PC-3 (cell line): Measurements from ENCODE around the gene TOP3A. TPM values are rescaled to one million over a fixed set of nuclear protein-coding genes. Genes with fewer than 3 reads are reported as not detected.

Experiments used
- ATAC-seq: fragments of 200-7000 bp; cut with Tn5 transposase; 2 replicates; pipeline ENCODE4 v1.9.1; 2020; ENCODE audit warnings: mild to moderate bottlenecking, moderate library complexity
- BruUV-seq: library from RNA; stranded (reverse); fragments of 400-500 nt; replicated peaks from 2 replicates; lab custom pipeline; 2021; lab: Mats Ljungman, UMichigan
- CTCF ChIA-PET: fragments of 300-600 bp; sonication (Branson Sonifier 250); formaldehyde crosslinking; loops from one replicate; lab custom pipeline; 2022; ENCODE audit warnings: antibody characterized with exemption; lab: Charles Lee
- POLR2A ChIA-PET: fragments of 300-600 bp; sonication (Branson Sonifier 250); formaldehyde crosslinking; loops from one replicate; lab custom pipeline; 2022; ENCODE audit warnings: antibody characterized with exemption; ENCODE audit not compliant: unreplicated experiment; lab: Charles Lee
- DNase-seq: peaks from one replicate; pipeline ENCODE4 v3.0.0-alpha.2; 2015
- H2AFZ ChIP-seq: fragments of 300-600 bp; sonication (generic); 2 replicates; pipeline ENCODE4 v1.6.0; 2016; ENCODE audit warnings: antibody characterized with exemption, low read length
- H3F3A ChIP-seq: fragments of 300-600 bp; sonication (generic); one replicate; pipeline ENCODE4 v1.6.0; 2017; ENCODE audit warnings: antibody characterized with exemption, low read length, control low read depth, mild to moderate bottlenecking; ENCODE audit not compliant: unreplicated experiment
- H3K27ac ChIP-seq: fragments of 300-600 bp; sonication (generic); 2 replicates; pipeline ENCODE4 v1.5.1; 2016; ENCODE audit warnings: mild to moderate bottlenecking, low read length
- H3K27me3 ChIP-seq: fragments of 300-600 bp; sonication (generic); 2 replicates; pipeline ENCODE4 v1.6.1; 2016; ENCODE audit warnings: low read length, mixed read lengths
- H3K36me3 ChIP-seq: fragments of 300-600 bp; sonication (generic); 2 replicates; pipeline ENCODE4 v1.6.1; 2016; ENCODE audit warnings: low read depth, mixed run types, low read length, mixed read lengths
- H3K4me1 ChIP-seq: fragments of 300-600 bp; sonication (generic); 2 replicates; pipeline ENCODE4 v1.5.1; 2016; ENCODE audit warnings: low read length; ENCODE audit not compliant: insufficient read depth
- H3K4me2 ChIP-seq: fragments of 300-600 bp; sonication (generic); 2 replicates; pipeline ENCODE4 v1.6.0; 2016; ENCODE audit warnings: low read length
- H3K4me3 ChIP-seq: fragments of 300-600 bp; sonication (generic); 2 replicates; pipeline ENCODE4 v1.5.1; 2016; ENCODE audit warnings: mild to moderate bottlenecking, low read length, mixed read lengths
- H3K79me2 ChIP-seq: fragments of 300-600 bp; sonication (generic); 2 replicates; pipeline ENCODE4 v1.6.1; 2017; ENCODE audit warnings: low read length, mixed read lengths
- H3K9ac ChIP-seq: fragments of 300-600 bp; sonication (generic); 2 replicates; pipeline ENCODE4 v1.6.0; 2016; ENCODE audit warnings: mild to moderate bottlenecking, low read length
- H3K9me2 ChIP-seq: fragments of 300-600 bp; sonication (generic); replicated peaks from 2 replicates; pipeline ENCODE4 v1.6.1; 2016; ENCODE audit warnings: mixed run types, low read length, mixed read lengths
- H3K9me3 ChIP-seq: fragments of 300-600 bp; sonication (generic); 2 replicates; pipeline ENCODE4 v1.6.1; 2016; ENCODE audit warnings: low read length, mixed read lengths
- H4K20me1 ChIP-seq: fragments of 300-600 bp; sonication (generic); 2 replicates; pipeline ENCODE4 v1.6.1; 2016; ENCODE audit warnings: low read length, mixed read lengths
- EZH2 ChIP-seq: fragments of 300-600 bp; sonication (generic); IDR thresholded peaks from one replicate; pipeline ENCODE4 v1.6.1; 2017; ENCODE audit warnings: antibody characterized with exemption, mild to moderate bottlenecking, low read length; ENCODE audit not compliant: unreplicated experiment
- EZH2phosphoT487 ChIP-seq: fragments of 300-600 bp; sonication (generic); IDR thresholded peaks from 2 replicates; pipeline ENCODE4 v1.6.1; 2018; ENCODE audit warnings: mild to moderate bottlenecking, antibody characterized with exemption, low read length, borderline replicate concordance
- intact Hi-C: fragments of 100-400 bp; cut with micrococcal nuclease; formaldehyde crosslinking; loops from 2 replicates; pipeline ENCODE4 v1.9.0; 2023
- total RNA-seq: library from RNA; depleted of rRNA; stranded (reverse); fragments of >200 nt; gene quantifications from 2 replicates; pipeline ENCODE4 v1.2.3, GENCODE V29; 2014
- TF ChIP-seq, protein P1 (sequence below): fragments of 300-600 bp; sonication (generic); conservative IDR thresholded peaks from 2 replicates; pipeline ENCODE4 v1.5.1; 2017; ENCODE audit warnings: antibody characterized with exemption, low read depth, mild to moderate bottlenecking, low read length

TOP3A gene
- total RNA-seq, 1 experiment from 2014 or later, result 46.8 TPM

DNA sequence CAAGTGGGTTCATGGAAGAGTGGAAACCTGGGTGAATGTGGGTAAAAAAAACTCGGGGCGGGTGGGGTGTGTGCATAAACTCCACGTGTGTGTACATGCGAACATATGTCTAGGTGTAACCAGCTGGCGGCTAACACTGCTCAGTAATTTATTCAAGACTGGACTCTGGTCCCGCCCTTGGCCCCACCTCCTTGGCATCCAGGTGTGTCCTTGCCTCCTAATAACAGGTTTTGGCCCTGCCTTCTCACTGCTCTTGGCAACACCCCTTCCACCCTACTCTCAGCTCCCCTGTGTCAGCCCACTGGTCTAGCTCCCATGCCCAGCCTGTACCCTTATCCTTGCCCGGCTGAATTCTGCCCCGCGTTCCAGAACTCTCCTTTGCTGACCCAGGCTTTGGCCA lies 64.5 kb downstream of the TOP3A start:
- Histone ChIP-seq H3K4me3 (no peak overlapping the region), H3K9ac (no peak overlapping the region), H3K27me3 (no peaks in the 10 kb centered on the region), H3F3A (no peaks in the 10 kb centered on the region), H3K36me3 (peaks cover 76% of the 10 kb centered on the region), H3K4me2 (no peak overlapping the region), H3K9me3 (no peaks in the 10 kb centered on the region), H2AFZ (no peak overlapping the region), H3K27ac (no peak overlapping the region), H3K9me2 (no peaks in the 10 kb centered on the region), H3K79me2 (peaks cover 9% of the 10 kb centered on the region; the same call in 1 of the 2 replicates), H3K4me1 (no peaks in the 10 kb centered on the region), H4K20me1 (no peaks in the 10 kb centered on the region)
- BruUV-seq, result no TSS peak
- intact Hi-C loops, result no loop called here
- DNase-seq, result peak; percentile 56
- ATAC-seq, result peak; percentile 32; the same call in 1 of the 2 replicates
- TF ChIP-seq EZH2phosphoT487 (no peak), EZH2 (no peak)
- TF ChIP-seq, protein P1, sequence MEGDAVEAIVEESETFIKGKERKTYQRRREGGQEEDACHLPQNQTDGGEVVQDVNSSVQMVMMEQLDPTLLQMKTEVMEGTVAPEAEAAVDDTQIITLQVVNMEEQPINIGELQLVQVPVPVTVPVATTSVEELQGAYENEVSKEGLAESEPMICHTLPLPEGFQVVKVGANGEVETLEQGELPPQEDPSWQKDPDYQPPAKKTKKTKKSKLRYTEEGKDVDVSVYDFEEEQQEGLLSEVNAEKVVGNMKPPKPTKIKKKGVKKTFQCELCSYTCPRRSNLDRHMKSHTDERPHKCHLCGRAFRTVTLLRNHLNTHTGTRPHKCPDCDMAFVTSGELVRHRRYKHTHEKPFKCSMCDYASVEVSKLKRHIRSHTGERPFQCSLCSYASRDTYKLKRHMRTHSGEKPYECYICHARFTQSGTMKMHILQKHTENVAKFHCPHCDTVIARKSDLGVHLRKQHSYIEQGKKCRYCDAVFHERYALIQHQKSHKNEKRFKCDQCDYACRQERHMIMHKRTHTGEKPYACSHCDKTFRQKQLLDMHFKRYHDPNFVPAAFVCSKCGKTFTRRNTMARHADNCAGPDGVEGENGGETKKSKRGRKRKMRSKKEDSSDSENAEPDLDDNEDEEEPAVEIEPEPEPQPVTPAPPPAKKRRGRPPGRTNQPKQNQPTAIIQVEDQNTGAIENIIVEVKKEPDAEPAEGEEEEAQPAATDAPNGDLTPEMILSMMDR, result no peak
- CTCF ChIA-PET, result no interaction called here
- POLR2A ChIA-PET, result no interaction called here

DNA sequence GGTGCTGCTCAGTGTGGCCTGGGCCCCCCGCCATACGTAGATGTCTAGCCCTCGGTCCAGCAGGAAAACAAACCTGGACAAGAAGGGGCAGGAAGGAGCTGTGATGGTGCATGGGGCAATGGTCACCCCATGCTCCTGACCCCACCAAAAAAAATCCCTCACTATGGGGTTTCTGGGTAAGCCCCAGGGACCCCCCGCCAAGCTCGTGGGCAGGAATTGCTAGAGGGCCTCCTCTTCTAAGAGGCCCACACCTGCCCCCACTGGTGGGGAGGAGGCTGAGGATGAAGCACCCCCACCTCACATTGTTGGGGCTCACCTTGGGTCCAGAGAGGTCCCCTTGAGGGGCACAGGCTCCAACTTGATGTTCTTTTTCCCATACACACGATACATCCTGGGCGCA lies 66.0 kb downstream of the TOP3A start:
- Histone ChIP-seq H3K79me2 (no peaks in the 10 kb centered on the region), H3K4me2 (no peak overlapping the region), H3K9me3 (no peaks in the 10 kb centered on the region), H2AFZ (no peak overlapping the region), H3K9ac (no peak overlapping the region), H3F3A (no peaks in the 10 kb centered on the region), H3K27me3 (no peaks in the 10 kb centered on the region), H3K4me1 (no peaks in the 10 kb centered on the region), H3K36me3 (peaks cover 66% of the 10 kb centered on the region), H3K9me2 (no peaks in the 10 kb centered on the region), H3K27ac (no peak overlapping the region), H3K4me3 (no peak overlapping the region), H4K20me1 (no peaks in the 10 kb centered on the region)
- POLR2A ChIA-PET, result no interaction called here
- DNase-seq (no peak), ATAC-seq (no peak)
- intact Hi-C loops, result no loop called here
- TF ChIP-seq EZH2phosphoT487 (no peak), EZH2 (no peak)
- TF ChIP-seq, protein P1, result no peak
- CTCF ChIA-PET, result no interaction called here
- BruUV-seq, result no TSS peak

DNA sequence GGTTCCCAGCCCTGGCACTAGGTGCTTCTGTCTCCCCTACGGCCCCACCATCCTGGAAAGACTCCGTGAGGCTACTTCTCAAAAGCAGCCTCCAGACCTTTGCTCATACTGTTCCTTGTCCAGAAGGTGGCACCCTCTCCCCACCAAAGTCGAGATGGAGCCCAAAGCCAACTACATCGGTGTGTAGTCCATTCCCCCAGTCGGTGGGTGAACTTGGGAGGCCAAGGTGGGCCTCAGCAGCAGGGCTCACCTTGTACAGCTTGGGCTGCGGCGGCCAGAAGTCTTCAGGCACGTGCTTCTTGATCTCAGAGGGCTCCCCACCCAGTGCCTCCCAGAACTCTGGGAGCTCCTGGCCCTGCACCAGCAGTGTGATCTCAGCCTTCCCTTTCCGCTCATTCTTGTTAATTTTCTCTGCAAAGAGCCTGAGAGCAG lies 66.5 kb downstream of the TOP3A start:
- no peaks in the 10 kb centered on the region for H3K9me3 ChIP-seq
- ChIA-PET POLR2A (no interaction called here), CTCF (no interaction called here)
- no peak overlapping the region for H3K4me3 ChIP-seq
- ATAC-seq, result peak; percentile 65
- H2AFZ ChIP-seq, result no peak overlapping the region
- no peaks in the 10 kb centered on the region for H3K9me2 ChIP-seq
- TF ChIP-seq, protein P1, result peak; percentile 91
- no peak for TF ChIP-seq EZH2phosphoT487
- intact Hi-C loops, result no loop called here
- peak; percentile 75 for DNase-seq
- no peak overlapping the region for H3K9ac ChIP-seq
- no peak overlapping the region for H3K27ac ChIP-seq
- no TSS peak for BruUV-seq
- no peaks in the 10 kb centered on the region for H3F3A ChIP-seq
- H3K27me3 ChIP-seq, result no peaks in the 10 kb centered on the region
- H3K4me2 ChIP-seq, result no peak overlapping the region
- peaks cover 61% of the 10 kb centered on the region for H3K36me3 ChIP-seq
- no peaks in the 10 kb centered on the region for H4K20me1 ChIP-seq
- no peaks in the 10 kb centered on the region for H3K79me2 ChIP-seq
- H3K4me1 ChIP-seq, result no peaks in the 10 kb centered on the region
